Measurements from ENCODE around the gene CECR2.

- TF ChIP-seq POLR2A (IDR thresholded peaks at IDR 0.05) = no peak
- TF ChIP-seq, protein P1, sequence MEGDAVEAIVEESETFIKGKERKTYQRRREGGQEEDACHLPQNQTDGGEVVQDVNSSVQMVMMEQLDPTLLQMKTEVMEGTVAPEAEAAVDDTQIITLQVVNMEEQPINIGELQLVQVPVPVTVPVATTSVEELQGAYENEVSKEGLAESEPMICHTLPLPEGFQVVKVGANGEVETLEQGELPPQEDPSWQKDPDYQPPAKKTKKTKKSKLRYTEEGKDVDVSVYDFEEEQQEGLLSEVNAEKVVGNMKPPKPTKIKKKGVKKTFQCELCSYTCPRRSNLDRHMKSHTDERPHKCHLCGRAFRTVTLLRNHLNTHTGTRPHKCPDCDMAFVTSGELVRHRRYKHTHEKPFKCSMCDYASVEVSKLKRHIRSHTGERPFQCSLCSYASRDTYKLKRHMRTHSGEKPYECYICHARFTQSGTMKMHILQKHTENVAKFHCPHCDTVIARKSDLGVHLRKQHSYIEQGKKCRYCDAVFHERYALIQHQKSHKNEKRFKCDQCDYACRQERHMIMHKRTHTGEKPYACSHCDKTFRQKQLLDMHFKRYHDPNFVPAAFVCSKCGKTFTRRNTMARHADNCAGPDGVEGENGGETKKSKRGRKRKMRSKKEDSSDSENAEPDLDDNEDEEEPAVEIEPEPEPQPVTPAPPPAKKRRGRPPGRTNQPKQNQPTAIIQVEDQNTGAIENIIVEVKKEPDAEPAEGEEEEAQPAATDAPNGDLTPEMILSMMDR (IDR thresholded peaks at IDR 0.05) = no peak
These were observed 20.7 kb upstream of the CECR2 start for GRCh38 chr22:17348464-17349103.

All from breast epithelium (tissue), 3 donors.